ENCODE results near the gene GRIK4. TPM values are rescaled to one million over a fixed set of nuclear protein-coding genes. Genes with fewer than 3 reads are reported as not detected.
A peak's percentile ranks its signal among the peaks of the same experiment; 100 is the strongest.

The GRIK4 gene
- total and polyA plus RNA-seq, 2 donors (not counting 3 experiments of a cell fraction or from before 2014, with no cell fraction given) = 0.81 to 1.6 TPM

GRCh38 chr11:120554766-120555432 lies 43.4 kb downstream of the GRIK4 start:
- no peak overlapping the region for H3K27ac ChIP-seq (ENCODE audit: insufficient read depth, low read depth, low read length)
- no peaks in the 10 kb centered on the region for H3K4me1 ChIP-seq (ENCODE audit: control insufficient read depth, extremely low read depth, insufficient read depth, low read length)
- ChIA-PET POLR2A (no interaction called here), CTCF (interaction anchor here (0.7 to 1.5 kb wide), 4 partner anchors 8 to 130 kb away, joined by 3 to 7 read pairs (median 3); partner anchors contain the start of gene GRIK4)
- no TSS peak for BruUV-seq (replicated peaks)
- H3K9me3 ChIP-seq (replicated peaks; ENCODE audit: control insufficient read depth, insufficient read depth, low read length) = no peaks in the 10 kb centered on the region
- no peak overlapping the region for H3K9ac ChIP-seq (replicated peaks; ENCODE audit: extremely low read depth, insufficient read depth, low read length)
- H3K4me2 ChIP-seq (ENCODE audit: insufficient read depth, low read length) = no peak overlapping the region
- no peaks in the 10 kb centered on the region for H3K9me1 ChIP-seq (replicated peaks; ENCODE audit: control insufficient read depth, extremely low read depth, insufficient read depth, low read length)
- H4K20me1 ChIP-seq (replicated peaks; ENCODE audit: control insufficient read depth, extremely low read depth, insufficient read depth, low read length) = no peaks in the 10 kb centered on the region
- no peaks in the 10 kb centered on the region for H3K79me2 ChIP-seq (ENCODE audit: control insufficient read depth, insufficient read depth, low read length)
- no peak overlapping the region for H3K4me3 ChIP-seq (replicated peaks in 1 of 3; ENCODE audit: insufficient read depth in 1 of 3, low read depth in 1 of 3, low read length in 3 of 3)
- peak; percentile 31 for DNase-seq (ENCODE audit: low read depth, low spot score)
- TF ChIP-seq FOS (IDR thresholded peaks at IDR 0.05; ENCODE audit: borderline replicate concordance, insufficient read depth, low read length) (no peak), JUN (IDR thresholded peaks at IDR 0.05; ENCODE audit: borderline replicate concordance, insufficient read depth, insufficient read length, low read depth) (no peak), MAX (IDR thresholded peaks at IDR 0.05; ENCODE audit: insufficient read depth, insufficient read length) (no peak)
- no peak overlapping the region for H2AFZ ChIP-seq (ENCODE audit: low read depth, low read length)
- H3K36me3 ChIP-seq (ENCODE audit: control insufficient read depth in 2 of 2, extremely low read depth in 1 of 2, insufficient read depth in 2 of 2, low read length in 2 of 2) = no peaks in the 10 kb centered on the region
- intact Hi-C loops (cut with micrococcal nuclease) = no loop called here
- no peaks in the 10 kb centered on the region for H3K27me3 ChIP-seq (ENCODE audit: control insufficient read depth in 2 of 2, insufficient read depth in 2 of 2, low read length in 2 of 2)
- dilution Hi-C loops (cut with MboI; ENCODE audit: extremely low pct_ligation_motif_present, low sequenced_read_pairs) = no loop called here
- peak; percentile 42 for FAIRE-seq

- no peak for FAIRE-seq
- no peaks in the 10 kb centered on the region for H3K4me1 ChIP-seq (ENCODE audit: control insufficient read depth, extremely low read depth, insufficient read depth, low read length)
- no peaks in the 10 kb centered on the region for H3K9me3 ChIP-seq (replicated peaks; ENCODE audit: control insufficient read depth, insufficient read depth, low read length)
- TF ChIP-seq JUN (IDR thresholded peaks at IDR 0.05; ENCODE audit: borderline replicate concordance, insufficient read depth, insufficient read length, low read depth) (no peak), CTCF (IDR thresholded peaks at IDR 0.05; ENCODE audit: extremely low read depth in 1 of 2, insufficient read depth in 1 of 2, low read depth in 1 of 2, low read length in 2 of 2) (no peak), POLR2A (IDR thresholded peaks at IDR 0.05; ENCODE audit: low read depth, low read length) (no peak), MAX (IDR thresholded peaks at IDR 0.05; ENCODE audit: insufficient read depth, insufficient read length) (no peak), EZH2 (IDR thresholded peaks at IDR 0.05; ENCODE audit: borderline replicate concordance, low read depth, low read length, severe bottlenecking) (no peak), MYC (IDR thresholded peaks at IDR 0.05; ENCODE audit: low read depth, low read length) (no peak), POLR2AphosphoS5 (IDR thresholded peaks at IDR 0.05; ENCODE audit: insufficient read depth, low read depth, low read length) (no peak), GATA2 (IDR thresholded peaks at IDR 0.05; ENCODE audit: insufficient read depth, insufficient read length, low read depth, low read length) (no peak), FOS (IDR thresholded peaks at IDR 0.05; ENCODE audit: borderline replicate concordance, insufficient read depth, low read length) (no peak)
- H3K79me2 ChIP-seq (ENCODE audit: control insufficient read depth, insufficient read depth, low read length) = no peaks in the 10 kb centered on the region
- dilution Hi-C loops (cut with MboI; ENCODE audit: extremely low pct_ligation_motif_present, low sequenced_read_pairs) (no loop called here), intact Hi-C loops (cut with micrococcal nuclease) (no loop called here)
- no peaks in the 10 kb centered on the region for H3K36me3 ChIP-seq (ENCODE audit: control insufficient read depth in 2 of 2, extremely low read depth in 1 of 2, insufficient read depth in 2 of 2, low read length in 2 of 2)
- no peaks in the 10 kb centered on the region for H3K9me1 ChIP-seq (replicated peaks; ENCODE audit: control insufficient read depth, extremely low read depth, insufficient read depth, low read length)
- ChIA-PET POLR2A (no interaction called here), CTCF (interaction anchor here (0.7 to 1.5 kb wide), 4 partner anchors 8 to 130 kb away, joined by 3 to 7 read pairs (median 3); partner anchors contain the start of gene GRIK4)
- no peak overlapping the region for H3K9ac ChIP-seq (replicated peaks; ENCODE audit: extremely low read depth, insufficient read depth, low read length)
- no peak for DNase-seq (ENCODE audit: low read depth, low spot score)
- H3K27me3 ChIP-seq (ENCODE audit: control insufficient read depth in 2 of 2, insufficient read depth in 2 of 2, low read length in 2 of 2) = no peaks in the 10 kb centered on the region
- no peak overlapping the region for H3K4me2 ChIP-seq (ENCODE audit: insufficient read depth, low read length)
- no peak overlapping the region for H3K27ac ChIP-seq (ENCODE audit: insufficient read depth, low read depth, low read length)
- H4K20me1 ChIP-seq (replicated peaks; ENCODE audit: control insufficient read depth, extremely low read depth, insufficient read depth, low read length) = no peaks in the 10 kb centered on the region
- H3K4me3 ChIP-seq (replicated peaks in 1 of 3; ENCODE audit: insufficient read depth in 1 of 3, low read depth in 1 of 3, low read length in 3 of 3) = no peak overlapping the region
- no peak overlapping the region for H2AFZ ChIP-seq (ENCODE audit: low read depth, low read length)
- BruUV-seq (replicated peaks) = no TSS peak
Observed at GRCh38 chr11:120555433-120555773, 43.9 kb downstream of the GRIK4 start.
